GM19328 (cell line): Measurements from ENCODE around the gene UCK2.

Experiments used
- ATAC-seq: cut with Tn5 transposase; IDR thresholded peaks from one replicate; pipeline ENCODE4 v1.9.1; 2021; ENCODE audit warnings: mild to moderate bottlenecking, moderate library complexity; ENCODE audit not compliant: unreplicated experiment

UCK2 gene

DNA sequence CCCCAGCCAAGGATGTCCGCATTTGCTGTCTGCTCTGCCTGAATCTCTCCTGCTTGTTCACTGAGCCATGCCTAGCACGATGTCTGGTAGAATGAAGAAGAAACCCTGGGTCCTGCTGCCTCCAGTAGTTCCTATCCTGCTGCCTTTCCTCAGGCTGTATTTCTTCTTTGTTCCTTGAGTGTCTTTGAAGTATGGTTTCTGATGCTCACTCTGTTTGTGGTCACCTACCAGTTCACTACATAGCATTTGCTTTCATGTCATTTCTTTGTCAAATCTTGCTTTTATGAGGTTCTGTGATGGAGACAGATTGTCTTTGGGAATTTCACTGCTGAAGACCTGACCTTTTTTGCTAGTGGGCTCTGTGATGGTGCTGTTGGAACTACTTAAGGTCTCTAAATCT lies 5.9 kb downstream of the UCK2 start:
- no peak for ATAC-seq

DNA sequence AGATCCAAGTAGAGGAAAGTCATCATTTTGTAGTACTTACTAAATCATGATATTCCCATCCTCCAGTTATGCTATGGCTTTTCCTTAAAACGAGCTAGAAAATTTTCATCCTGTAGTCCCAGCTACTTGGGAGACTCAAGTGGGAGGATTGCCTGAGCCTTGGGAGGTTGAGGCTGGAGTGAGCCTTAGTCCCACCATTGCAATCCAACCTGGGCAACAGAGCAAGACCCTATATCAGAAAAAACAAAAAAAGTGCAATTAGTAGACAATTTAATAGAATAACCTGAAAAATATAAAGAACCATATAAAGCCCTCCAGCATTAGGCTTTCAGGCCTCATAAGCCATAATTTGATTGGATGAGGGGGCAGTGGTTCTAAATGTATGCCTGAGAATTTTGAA lies 6.8 kb downstream of the UCK2 start:
- ATAC-seq, result no peak

DNA sequence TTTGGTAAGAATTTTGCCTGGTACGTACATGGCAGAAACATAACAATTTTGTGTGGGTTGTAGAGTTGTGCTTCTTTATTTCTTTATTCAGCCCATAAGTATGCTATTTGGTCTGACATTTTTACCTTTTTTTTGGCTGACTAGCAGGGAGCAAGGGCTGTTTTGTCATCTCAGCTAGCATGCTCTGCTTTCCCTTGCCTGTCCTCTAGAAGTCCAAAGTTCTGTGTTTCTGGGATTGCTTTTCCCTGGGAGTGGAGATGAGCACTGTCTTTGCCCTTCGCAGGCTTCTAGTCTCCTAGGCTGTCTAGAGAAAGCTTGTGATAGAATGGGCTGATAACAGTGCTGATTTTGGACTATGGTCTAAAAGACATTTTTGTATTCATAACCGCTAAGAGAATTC lies 7.5 kb downstream of the UCK2 start:
- no peak for ATAC-seq

DNA sequence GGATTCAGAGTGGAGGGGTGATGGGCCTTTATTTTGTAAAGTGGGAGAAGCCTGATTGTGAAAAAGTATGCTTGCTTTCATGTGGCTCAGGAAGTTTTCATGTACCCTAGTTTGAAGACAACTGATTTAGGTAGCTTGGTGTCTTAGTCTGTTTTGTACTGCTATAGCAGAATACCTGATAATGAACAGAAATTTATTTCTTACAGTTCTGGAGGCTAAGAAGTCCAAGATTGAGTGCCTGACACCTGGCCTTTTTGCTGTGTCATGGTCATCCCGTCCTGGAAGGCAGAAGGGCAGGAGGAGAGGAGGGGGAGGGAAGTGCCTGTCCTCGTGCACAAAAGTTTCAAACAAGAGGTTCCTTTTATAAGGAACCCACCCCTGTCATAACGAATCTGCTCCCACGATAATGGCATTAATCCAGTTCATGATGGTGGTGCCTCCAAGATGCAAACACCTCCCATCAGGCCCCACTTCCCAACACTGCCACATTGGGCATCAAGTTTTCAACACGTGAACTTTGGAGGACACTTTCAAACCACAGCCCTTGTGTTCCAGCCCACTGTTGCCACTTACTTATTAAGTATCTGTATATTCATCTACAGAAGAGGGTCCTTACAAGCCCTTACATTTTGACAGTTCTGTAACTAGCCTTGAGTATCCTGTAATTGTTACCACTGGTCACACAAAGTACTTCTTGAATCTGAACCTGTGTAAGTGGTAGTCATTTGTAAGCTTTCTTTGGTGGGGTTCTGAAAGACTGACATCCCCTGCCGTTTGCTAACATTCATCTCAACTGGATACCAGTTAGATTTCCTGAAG lies 9.5 kb downstream of the UCK2 start:
- ATAC-seq, result no peak

DNA sequence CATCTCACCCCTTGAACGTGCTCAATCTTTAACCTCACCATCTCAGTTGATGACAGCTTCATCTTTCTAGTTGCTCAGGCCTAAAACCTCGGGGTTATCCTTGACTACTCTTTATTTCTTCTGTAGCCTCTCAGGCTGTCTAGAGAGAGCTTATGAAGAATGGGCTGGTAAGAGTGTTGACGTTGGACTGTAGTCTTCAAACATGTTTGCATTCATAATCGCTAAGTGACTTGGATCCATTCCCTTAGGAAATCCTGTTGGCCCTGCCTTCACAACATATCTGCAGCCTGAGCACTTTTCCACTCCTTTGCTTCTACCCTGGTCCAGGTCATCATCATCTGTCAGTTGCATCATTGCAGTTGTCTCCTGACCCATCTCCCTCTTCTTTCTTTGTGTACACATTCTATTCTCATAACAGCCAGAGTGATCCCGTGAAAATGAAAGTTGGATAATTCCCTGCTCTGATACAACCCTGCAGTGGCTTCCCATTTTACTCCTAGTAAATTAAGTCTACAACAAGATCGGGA lies 10.5 kb downstream of the UCK2 start:
- no peak for ATAC-seq

DNA sequence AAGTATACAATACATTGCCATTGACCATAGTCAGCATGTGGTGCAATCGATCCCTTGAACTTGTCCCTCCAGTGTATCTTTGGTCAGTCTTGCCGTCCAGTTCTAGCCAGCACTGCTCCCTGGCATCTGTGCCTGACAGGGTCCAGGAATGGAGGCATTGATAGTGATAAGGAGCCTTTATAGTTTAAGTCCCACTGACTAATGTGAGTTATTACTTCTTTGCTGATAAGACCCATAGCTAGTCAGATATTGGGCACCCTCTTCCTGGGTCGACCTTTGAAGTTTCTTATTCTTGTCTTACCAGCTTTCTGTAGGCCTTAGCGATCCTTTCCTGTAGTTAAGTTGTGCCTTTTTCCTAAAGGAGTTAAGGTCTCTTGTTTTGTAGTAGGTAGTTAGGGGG lies 13.0 kb downstream of the UCK2 start:
- no peak for ATAC-seq

DNA sequence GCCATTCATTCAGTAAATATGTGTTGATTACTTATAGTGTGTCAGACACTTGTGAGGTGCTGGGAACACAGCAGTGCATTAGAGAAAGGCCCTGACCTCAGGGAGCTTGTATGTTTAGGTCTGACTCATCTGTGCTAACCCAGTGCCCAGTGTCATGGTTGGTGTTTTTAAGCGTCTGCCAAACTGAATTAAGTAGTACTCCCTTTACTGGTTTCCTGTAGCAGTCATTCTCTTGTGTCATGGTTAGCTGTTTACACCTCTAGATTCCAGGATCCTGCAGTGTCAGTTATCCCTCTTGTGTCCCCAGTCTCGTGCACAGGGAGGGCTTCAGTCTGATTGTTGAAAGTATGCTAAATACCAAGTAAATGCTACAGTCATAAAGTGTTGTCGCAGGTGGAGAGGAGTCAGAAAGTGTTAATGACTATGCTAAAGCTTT lies 14.2 kb downstream of the UCK2 start:
- no peak for ATAC-seq

DNA sequence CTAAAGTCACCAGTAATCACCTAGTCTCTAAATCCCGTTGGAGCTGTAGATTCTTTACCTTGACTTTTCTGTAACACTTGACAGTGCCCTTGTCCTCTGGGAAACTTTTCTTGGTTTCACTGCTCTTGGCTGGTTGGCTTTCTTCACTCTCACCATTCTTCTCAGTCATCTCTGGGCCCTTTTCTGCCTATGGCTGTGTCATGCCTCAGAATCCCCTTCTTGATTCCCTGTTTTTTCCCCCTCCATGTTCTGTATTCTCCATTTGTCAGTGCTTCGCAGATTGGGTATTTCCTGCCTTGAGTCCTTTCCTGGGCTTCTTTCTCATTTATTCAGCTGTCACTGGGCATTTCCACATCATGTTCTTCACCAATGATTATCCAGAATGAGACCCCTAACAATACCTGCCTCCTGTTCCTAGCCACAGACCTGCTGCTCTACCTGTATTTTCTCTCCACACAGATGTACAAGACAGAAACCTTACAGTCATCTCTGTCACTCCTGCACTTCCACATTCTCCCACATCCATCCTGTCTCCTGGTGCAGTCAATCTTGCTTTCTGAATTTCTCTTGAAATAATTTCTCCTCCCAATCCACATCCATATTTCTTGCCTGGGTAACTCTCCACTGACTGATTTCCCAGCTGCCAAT lies 14.7 kb downstream of the UCK2 start:
- no peak for ATAC-seq

DNA sequence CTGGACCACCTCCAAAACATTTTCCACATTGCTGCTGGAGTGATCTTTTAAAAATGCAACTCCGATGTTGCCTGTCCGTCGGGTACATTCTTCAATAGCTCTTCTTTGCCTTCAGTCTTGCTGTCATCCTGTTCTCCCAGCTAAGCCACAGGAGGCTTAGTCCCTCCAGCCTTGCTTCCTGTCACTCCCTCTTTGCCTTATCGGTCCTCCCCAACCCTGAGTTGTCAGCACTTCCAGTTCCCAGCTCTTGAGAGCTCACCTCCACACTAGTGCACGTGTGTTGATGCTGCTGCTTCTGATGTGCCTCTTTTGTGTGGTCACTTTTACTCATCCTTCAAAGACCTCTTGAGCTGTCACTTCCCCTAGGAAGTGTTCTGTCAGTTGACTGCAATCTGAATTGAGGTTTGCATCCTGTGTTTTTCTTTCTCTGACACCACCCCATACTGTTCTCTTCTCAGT lies 15.3 kb downstream of the UCK2 start:
- ATAC-seq, result no peak

DNA sequence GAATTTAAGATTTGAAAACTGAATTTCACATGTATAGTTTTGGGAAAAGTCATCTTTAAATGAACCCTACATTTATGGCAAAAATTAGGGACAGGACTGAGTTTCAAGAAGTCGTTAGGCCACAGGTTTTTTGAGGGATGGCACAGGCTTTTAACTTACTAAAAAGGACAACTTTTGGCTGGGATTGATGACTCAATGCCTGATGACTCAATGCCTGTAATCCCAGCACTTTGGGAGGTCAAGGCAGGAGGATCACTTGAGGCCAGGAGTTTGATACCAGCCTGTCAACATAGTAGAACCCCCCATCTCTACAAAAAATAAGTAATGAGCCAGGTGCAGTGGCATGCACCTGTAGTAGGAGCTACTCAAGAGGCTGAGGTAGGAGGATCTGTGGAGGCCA lies 15.9 kb downstream of the UCK2 start:
- ATAC-seq, result no peak

DNA sequence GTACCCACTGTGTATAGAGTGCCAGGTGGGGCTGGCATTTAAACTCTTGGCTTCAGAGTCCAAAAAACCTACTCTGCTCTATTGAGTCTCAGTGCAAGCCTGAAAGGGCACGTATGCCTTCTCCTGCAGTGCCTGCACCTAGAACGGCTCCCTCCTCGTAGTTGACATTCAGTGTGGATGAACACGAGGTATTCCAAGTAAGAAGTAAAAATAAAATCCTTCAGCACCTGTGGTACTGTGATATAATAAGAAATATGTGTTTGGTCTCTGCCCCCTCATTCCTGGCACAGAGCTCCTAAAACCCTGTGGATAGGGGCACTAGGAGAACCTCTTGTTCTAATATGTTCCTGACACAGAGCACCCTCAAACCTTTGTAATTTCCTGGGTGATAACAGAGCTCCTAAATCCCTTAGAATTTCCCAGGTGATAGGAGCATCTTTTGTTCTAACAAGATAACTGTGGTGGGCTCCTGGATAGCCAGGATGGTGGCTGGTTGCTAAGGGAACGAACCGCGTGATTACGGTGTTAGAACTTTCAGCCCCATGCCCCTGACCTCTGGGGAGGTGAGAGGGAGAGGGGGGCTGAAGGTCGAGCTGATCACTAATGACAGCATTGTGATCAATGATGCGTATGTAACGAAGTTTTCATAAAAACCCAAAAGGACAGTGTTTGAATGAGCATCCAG lies 16.8 kb downstream of the UCK2 start:
- no peak for ATAC-seq

DNA sequence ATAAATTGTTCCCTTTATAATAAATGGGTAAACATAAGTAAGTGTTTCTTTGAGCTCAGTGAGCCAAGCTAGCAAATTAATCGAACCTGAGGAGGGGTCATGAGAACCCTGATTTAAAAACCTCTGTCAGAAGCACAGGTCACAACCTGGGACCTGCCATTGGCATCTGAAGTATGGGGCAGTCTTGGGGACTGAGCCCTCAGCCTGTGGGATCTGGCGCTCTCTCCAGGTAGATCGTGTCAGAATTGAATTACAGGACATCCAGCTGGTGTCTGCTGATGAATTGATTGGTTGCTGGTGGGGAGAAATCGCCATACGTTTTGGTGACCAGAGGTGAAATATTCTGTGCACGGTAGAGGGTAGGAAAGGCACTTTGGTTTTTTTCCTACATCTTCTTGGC lies 17.5 kb downstream of the UCK2 start:
- no peak for ATAC-seq

DNA sequence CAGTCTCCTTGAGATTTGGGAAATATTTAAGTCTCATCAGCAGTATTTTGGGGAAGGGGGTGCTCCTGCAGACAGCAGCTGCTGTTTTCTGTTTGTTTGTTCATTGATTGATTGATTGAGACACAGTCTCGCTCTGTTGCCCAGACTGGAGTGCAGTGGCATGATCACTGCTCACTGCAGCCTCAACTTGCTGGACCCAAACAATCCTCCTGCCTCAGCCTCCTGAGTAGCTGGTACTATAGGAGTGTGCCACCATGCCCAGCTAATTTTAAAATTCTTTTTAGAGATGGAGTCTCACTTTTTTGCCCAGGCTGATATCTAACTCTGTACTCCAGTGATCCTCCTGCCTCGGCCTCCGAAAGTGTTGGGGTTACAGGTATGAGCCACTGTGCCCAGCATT lies 18.2 kb downstream of the UCK2 start:
- ATAC-seq, result no peak

DNA sequence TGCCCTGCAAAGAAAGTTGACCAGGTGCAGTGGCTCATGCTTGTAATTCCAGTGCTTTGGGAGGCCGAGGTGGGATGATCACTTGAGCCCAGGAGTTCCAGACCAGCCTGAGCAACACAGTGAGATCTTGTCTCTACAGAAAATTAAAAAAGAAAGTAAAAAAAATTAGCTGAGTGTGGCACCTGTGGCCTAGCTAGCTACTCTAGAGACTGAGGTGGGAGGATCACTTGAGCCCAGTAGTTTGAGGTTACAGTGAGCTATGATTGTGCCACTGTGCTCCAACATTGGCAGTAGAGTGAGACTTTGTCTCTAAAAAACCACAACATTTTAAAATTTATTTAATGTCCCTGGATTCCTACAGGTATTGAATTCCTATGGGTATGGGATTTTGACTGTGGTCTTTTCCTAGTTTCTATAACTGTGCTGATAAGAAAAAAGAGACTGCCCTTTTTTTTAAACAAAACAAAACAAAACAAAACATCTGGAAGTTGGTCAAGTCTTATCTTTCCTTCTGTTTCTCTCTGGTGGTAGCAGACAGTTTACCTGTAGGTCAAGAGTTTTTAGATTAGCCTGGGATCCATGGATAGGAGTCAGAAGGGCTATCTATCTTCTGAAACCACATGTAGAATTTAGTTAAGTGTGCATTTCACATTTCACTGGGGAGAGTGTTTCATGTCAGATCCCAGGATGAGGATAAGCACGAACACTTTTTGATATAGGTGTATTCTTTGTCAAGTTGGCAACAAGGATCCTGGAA lies 18.8 kb downstream of the UCK2 start:
- no peak for ATAC-seq

DNA sequence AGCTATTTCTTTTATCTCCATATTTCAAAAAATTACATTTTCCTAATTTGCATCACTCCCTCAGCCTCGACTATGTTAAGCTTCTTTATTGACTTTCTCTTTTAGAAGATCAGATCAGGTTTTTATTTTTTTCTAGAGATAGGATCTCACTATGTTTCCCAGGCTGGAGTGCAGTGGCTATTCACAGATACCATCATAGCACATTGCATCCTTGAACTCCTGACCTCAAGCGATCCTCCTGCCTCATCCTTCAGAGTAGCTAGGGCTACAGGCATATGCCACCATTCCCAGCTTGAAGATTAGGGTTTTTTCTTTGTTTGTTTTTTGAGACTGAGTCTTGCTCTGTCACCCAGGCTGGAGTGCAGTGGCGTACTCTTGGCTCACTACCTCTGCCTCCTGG lies 20.1 kb downstream of the UCK2 start:
- ATAC-seq, result no peak

DNA sequence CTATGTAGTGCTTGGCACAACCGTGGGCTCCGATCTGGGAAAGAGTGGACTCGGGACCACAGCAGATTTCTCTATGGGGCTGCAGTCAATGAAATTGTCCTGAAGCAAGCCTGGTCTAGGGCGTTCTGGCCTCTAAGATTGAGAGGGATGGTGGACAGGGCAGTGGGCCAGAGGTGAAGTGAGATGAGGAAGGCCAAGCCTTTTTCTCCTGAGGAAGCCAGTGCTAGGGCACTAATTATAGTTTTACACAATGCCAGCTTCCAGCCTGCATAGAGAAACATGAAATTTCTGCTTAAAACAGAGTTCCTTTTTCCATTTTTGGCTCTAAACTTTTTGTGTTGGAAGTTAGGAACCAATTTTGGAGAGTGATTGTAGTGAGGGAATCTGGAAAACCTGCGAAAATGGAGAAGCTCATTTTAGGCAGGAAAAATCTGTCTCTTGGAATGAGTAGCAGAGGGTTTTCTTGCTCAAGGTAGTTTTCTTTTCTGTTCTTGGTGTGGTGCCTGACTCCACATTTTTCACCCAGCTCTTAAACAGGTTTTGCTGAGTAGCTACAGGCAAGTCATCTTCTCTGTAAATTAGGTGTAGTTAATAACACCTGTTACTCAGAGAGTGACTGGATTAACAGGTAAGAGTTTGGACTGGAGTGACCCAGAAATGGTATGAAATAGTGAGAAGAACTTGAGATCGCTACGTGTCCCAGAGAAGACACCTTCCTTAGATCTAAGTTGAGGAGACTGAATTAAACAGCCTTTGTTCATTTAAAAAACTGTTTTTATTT lies 22.1 kb downstream of the UCK2 start:
- no peak for ATAC-seq

DNA sequence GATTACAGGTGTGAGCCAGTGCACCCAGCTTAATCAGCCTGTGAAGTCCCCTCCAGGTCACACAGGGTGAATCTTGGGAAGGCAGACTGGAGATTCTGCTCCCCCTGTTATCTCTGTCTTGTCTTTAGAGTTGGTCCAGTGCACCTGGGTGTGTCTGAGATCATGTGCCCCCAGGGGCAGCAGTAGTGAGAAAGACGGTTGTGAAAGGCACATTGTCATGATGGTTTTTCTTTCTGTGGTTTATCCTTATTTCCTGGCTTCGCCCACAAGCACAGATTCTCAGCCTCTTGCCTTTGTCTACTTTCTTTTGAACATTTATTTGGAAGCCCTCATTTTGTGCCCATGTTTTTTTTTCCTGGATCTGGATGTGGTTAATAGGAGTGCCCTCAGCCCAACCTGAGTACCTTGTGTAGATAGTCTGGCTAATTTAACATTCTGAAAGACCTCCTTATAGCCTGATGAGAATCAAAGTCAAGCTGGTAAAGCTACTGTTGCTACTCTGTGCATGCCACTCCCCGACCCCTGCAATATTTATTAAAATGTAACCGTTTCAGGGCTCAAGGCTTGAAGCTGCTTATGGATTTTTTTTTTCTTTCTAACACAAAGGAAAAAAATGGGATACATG lies 23.7 kb downstream of the UCK2 start:
- ATAC-seq, result no peak

DNA sequence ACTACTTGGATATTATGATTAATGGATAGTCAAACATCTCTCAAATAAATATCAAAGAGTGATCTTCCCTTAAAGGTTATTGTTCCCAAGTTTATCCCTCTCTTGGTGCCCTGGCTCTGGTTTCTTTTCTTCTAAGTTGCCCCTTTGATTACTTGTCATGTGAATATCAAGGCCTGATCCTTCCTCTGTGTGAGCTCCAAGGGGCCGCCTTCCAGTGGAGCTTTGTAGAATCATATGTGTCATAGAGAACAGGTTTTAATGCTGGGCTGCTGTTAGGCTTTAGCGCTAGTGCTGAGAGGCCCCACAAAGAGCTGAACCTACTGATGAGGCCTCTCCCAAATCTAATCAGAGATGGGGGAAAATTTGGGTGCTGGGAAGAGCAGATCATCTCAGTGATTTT lies 25.5 kb downstream of the UCK2 start:
- ATAC-seq, result no peak

DNA sequence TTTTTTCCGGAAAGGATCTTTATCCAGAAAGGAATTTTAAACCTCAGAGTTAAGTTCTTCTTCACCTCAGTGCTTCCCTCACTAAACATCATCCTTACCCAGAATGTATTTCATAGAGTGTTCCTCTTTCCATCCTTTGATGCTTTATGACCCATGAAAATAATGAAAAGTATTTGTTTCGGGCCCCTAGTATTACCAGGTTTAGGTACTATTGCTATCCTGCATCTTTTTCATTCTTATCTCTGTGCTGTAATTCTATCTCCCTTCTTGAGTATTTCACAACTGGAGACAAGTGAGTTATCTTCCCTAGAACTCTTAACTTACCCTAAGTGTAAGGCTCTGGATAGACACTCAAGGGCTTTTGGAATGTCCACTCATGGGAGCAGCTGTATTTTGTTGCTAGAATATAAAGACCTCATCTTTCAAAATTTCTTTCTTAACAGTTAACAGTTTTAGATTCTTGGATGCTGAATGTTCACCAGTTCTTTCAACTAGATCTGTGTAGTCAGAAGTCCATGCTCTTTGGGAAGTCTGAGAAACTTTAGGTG lies 26.2 kb downstream of the UCK2 start:
- no peak for ATAC-seq
